ENCODE data around the gene NBAS.

Gene NBAS

GRCh38 chr2:15182275-15182674, 378.9 kb downstream of the NBAS start:
- in situ Hi-C loops (cut with HindIII; ENCODE audit: low sequenced_read_pairs), result no loop called here

DNA sequence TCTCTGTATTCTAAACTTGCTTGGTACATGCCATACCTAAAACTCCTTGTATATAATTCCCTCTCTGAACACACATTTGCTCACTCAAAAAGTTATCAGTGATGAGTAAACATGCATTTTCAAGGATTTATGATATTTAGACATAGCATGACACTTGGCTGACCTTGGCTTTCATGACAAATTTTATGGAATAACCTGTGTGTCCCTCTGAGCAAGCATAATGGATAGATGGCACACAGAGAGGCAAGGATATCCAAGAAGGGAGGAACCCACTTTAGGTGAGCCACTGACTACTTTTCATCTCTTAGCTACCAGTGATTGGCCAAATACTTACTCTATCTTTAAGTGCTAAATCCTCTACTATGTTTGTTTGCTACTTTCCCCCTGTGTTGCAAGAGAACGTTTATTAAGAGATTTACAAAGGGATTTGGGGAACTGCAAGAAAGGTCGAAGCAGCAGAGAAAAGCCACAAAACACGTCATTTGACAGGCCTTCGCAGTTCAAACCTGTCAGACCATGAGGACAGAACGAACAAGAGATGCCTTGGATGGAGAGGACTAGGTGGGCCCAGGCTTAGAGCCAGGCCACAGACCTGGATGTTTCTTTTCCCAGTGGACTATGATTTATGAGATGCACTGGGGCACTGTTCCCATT, 379.9 kb downstream of the NBAS start:
- in situ Hi-C loops (cut with HindIII; ENCODE audit: low sequenced_read_pairs), result no loop called here

DNA sequence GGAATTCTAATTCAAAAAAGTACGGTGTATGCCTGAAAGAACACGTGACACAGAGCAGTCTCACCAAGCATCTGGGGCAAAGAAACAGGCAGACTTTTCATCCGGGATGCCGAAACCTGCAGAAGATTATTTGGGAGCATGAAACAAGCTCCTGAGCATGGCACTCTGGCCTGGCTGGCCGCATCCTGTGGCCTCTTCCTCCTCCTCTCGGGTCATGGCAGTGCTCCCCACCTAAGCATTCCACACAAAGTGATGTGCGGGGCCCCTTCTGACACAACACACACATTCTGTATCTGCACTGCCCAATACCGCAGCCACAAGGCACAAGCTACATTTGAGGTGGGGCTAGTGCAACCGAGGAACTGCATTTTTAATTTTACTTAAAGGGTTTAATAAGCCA, 380.8 kb downstream of the NBAS start:
- in situ Hi-C loops (cut with HindIII; ENCODE audit: low sequenced_read_pairs), result no loop called here

DNA sequence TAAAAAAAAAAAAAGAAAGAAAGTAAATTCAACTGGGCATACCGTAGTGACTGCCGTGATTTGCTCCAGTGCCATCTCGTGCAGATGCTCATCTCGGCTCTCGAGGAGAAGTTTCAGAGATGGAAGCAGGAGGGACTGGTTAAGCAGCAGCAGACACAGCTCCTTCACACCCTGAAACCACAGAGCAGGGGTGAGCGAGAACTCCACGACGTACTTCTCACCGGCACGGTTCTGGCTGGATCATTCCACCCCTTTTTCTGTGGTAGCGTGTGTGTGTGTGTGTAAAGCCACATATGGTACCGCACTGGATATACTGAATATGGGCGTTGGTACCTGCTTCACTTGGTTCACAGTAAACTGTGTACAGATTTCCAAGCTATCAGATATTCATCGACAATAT, 382.2 kb downstream of the NBAS start:
- in situ Hi-C loops (cut with HindIII; ENCODE audit: low sequenced_read_pairs), result no loop called here

- in situ Hi-C loops (cut with HindIII; ENCODE audit: low sequenced_read_pairs), result no loop called here
These were observed 384.0 kb downstream of the NBAS start for GRCh38 chr2:15177103-15177502.

- in situ Hi-C loops (cut with HindIII; ENCODE audit: low sequenced_read_pairs), result no loop called here
These were observed 384.5 kb downstream of the NBAS start for GRCh38 chr2:15176604-15177003.

DNA sequence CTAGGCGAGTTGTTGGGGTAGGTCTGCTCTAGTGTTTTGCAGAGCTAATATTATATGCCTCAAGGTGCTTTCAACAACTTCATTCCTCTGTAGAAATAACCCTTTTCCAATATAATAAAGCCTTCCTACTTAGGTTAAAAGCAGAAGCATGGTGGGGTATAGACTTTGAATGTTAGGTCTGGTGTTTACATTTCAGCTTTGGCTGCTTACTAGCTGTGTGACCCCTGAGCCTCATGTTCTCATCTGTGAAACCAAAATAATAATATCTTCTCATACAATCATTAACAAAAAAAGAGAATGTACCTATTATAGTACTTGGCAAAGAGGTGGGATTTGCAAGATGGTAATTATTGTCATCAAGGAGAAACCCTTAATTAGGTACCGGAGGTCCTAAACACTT, 386.6 kb downstream of the NBAS start:
- in situ Hi-C loops (cut with HindIII; ENCODE audit: low sequenced_read_pairs), result no loop called here

DNA sequence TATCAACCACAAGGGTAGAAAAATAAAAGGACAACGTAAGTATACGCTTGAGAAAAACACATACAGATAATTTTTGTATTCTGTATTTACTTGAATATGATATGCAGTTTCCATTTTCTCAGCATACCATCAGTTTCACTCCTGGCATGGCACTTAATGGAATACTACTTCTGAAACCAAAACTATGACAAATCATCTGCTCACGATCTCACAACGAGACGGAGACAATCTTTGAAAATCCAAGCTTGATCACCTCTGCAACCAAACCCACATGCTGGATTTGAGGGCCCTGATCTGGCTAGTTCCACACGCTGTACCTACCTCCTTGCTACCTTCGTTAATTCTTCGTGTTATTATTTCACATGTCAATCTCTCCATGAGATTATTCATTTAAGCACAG, 387.6 kb downstream of the NBAS start:
- in situ Hi-C loops (cut with HindIII; ENCODE audit: low sequenced_read_pairs), result no loop called here

GRCh38 chr2:15172825-15173224, 388.3 kb downstream of the NBAS start:
- in situ Hi-C loops (cut with HindIII; ENCODE audit: low sequenced_read_pairs), result no loop called here

GRCh38 chr2:15170070-15170775, 390.9 kb downstream of the NBAS start:
- in situ Hi-C loops (cut with HindIII; ENCODE audit: low sequenced_read_pairs), result no loop called here

DNA sequence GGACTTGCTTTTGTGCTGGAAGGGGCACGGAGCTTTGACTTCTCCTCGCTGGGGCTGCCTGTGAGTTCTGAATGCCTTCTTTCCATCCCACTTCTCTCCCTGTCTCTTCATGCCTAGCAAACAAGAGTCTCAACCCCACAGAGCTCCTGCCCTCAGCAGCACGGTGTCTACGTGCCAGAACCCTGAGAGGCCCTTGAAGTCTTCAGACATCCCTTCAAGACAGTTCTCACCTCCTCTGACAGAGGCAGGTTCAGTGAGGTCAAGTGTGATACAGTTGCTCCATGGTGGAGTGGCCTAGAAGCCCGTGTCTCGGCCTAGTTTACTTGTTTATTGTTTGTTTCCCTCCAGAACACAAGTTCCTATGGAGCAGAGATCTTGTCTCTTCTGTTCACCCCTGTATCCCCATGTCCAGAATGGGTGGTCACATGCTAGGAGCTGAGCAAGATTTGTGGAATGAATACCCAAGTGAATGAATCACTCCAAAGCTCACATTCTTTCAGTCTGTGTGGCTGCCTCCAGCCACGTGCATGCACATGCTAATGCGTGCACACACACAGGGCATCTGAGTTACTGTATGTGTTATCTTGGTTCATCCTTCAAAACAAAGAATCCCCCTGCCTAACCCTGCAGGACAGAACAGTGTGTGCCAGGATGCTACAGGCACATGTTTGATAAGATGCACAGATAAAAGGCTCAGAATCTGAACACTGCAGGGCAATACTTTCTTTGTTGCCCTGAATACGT, 391.6 kb downstream of the NBAS start:
- in situ Hi-C loops (cut with HindIII; ENCODE audit: low sequenced_read_pairs), result no loop called here

- in situ Hi-C loops (cut with HindIII; ENCODE audit: low sequenced_read_pairs), result no loop called here
These were observed 393.0 kb downstream of the NBAS start for GRCh38 chr2:15168116-15168515.

DNA sequence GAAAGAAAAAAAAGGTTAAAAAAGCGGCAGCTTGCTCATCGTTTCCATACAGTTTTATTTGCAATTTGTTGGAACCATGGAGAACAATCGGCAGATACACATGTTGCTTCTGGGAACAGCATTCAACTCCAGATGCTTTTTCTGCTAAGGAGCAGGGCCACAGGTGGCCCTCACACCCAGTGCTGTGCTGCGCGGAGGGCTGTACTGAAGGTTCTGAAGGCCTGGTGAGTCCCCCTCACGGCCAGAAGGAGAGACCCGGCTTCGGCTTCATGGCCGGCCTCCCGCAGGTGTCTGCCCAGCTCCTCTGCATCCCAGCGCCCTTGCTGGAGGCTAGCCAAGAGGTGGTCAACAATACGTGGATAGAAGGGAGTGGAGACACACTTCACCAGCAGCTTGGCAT, 394.3 kb downstream of the NBAS start:
- in situ Hi-C loops (cut with HindIII; ENCODE audit: low sequenced_read_pairs), result no loop called here

GRCh38 chr2:15163326-15163725, 397.8 kb downstream of the NBAS start:
- in situ Hi-C loops (cut with HindIII; ENCODE audit: low sequenced_read_pairs), result no loop called here

- in situ Hi-C loops (cut with HindIII; ENCODE audit: low sequenced_read_pairs), result no loop called here
These were observed 398.5 kb downstream of the NBAS start for GRCh38 chr2:15162620-15163019.

DNA sequence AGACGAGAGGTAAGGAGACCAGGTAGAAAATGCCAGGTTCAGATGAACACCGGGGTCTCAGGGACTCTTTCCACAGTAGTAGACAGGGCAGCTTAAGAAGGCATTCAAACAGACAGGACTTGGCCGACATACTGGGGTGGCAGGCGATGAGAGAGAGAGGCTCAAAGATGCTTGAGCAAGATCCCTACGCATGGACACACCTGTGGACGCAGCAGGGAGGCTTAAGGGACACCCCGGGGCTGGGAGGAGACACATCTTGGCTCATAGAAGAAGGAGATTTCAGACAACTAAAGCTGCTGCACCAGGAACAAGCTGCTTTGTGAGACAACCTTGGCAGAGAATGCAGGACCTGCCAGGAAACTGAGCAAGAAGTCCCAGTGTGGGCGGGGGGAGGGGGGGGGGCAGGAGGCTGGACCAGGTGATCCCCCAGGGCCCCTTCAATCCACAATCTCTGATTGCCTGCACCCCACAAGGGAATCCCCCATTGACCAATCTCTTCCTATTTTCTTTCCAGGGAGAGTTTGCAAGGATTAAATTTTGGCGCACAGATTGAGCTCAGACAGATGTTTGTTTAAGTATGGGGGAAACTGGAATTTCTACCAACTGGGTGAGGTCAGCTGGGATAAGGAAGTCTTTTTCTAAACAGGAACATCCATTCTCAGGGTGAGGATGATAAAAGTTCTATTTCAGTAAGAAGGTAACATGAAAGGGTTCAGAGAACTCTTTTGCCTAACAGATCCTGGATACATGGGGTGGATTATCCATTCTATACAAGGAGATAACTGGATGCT, 400.7 kb downstream of the NBAS start:
- in situ Hi-C loops (cut with HindIII; ENCODE audit: low sequenced_read_pairs), result no loop called here

GRCh38 chr2:15159751-15160177, 401.4 kb downstream of the NBAS start:
- in situ Hi-C loops (cut with HindIII; ENCODE audit: low sequenced_read_pairs), result no loop called here

DNA sequence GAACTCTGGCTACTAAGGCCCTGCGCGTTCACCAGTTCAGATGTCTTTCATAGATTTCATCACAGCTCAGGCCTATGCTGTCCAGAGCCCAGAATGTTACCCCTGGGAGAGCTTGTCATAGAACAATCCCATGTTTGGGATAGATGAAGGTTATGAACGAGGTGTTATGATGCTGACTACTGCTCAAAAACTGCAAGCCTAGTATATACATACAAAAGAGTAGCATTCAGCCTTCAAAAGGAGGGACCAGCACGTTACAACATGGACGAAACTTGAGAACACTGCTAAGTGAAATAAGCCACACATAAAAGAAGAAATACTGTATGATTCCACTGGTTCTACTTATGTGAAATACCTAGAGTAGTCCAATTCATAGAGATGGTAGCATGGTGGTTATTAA, 401.9 kb downstream of the NBAS start:
- in situ Hi-C loops (cut with HindIII; ENCODE audit: low sequenced_read_pairs), result no loop called here

GRCh38 chr2:15158532-15158931, 402.6 kb downstream of the NBAS start:
- in situ Hi-C loops (cut with HindIII; ENCODE audit: low sequenced_read_pairs), result no loop called here

DNA sequence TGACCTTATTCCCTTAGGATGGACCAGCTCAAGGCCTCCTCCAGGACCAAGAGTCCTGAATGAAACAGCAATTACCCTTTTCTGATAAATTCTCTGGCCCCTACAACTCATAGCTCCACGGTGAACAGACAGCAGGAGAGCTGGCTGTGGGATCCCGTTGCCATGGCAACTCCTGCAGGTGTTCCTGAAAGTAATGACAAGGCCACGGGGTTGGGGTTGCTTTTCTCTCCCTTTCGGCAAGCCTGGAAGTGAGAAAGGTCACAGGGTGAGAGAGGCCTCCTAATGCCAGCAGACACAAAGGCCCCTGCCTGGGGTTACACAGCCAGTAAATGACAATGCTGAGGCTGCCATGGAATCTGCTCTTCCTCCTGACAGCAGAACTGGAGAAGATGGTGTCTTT, 403.0 kb downstream of the NBAS start:
- in situ Hi-C loops (cut with HindIII; ENCODE audit: low sequenced_read_pairs), result no loop called here

- in situ Hi-C loops (cut with HindIII; ENCODE audit: low sequenced_read_pairs), result no loop called here
These were observed 405.1 kb downstream of the NBAS start for GRCh38 chr2:15155959-15156574.

All from DLD1 (cell line).